GM18517 (cell line): ENCODE data around the gene PPA2.
A peak's percentile ranks its signal among the peaks of the same experiment; 100 is the strongest.

Source experiments
- ATAC-seq: cut with Tn5 transposase; IDR thresholded peaks from one replicate; pipeline ENCODE4 v1.9.1; 2021; ENCODE audit warnings: mild to moderate bottlenecking, moderate library complexity; ENCODE audit not compliant: unreplicated experiment

The PPA2 gene

DNA sequence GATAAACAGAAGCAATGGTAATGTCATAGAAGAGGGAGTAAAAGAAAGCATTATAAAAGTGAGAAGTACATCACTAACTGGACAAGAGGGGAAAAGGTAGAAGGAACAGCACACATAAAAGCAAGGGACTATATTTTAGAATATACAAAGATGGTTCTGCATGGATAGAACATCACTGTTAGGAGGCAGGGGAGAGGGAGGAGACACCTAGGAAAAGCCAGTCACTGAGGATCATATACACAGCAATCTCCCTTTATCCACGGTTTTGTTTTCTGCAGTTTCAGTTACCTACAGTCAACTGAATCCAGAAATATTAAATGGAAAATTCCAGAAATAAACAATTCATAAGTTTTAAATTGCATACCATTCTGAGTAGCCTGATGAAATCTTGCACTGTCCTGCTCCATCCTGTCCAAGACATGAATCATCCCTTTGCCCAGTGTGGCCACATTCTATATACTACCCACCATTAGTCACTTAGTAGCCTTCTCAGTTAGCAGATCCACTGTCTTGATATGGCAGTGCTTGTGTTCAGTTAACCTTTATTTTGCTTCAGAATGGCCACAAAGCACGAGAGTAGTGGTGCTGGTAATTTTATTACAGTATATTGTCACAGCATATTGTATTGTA lies 74.2 kb downstream of the PPA2 start:
- ATAC-seq = no peak

DNA sequence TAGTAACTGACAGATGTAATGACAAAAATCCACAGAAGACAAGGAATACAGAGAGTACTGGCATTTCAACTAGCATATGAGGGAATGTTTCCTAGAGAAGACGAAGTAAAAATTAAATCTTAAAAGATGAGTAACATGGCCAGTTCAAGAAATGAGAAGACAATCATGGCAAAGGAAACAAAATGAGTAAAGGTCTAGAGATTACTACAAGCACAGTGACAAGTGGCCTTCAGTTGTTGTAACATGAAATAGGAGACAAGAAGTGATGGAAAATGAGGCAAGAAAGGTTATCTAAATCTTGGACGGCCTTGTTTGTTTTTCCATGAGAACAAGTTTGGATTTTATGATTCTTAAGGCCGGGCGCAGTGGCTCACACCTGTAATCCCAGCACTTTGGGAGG lies 81.0 kb downstream of the PPA2 start:
- no peak for ATAC-seq

DNA sequence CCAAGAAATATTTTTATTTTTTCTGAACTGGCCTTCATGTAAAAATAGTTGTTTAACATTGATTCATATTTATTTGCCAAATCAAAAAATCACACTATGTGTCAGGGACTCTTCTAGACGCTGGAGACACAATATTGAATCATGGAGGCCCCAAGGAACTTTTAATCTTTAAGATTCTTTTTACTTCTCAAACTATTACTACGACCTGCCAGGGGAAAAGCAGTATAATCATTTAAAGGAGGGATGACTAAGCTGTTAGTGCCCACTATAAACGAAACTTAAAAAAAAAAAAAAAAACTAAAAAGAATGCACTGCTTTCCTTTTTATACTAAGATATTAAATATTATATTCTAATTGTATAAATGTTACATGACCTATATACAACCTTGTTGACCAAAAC lies 84.7 kb downstream of the PPA2 start:
- no peak for ATAC-seq

DNA sequence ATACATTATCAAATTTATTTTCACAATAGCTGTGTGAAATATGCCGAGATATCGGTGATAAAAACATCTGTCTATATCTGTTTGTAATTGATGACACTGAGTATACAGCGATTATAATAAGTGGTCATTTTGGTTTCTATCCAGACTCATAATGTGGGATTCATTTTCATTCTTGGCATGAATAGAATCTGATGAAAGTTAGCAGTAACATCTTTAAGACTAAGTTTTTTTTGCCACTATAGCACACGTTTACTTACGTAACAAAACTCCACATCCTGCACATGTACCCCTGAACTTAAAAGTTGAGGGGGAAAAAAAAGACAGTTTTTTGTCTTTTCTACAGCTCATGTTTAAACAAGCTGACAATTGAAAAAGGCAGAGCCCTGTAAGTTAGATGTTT lies 86.4 kb downstream of the PPA2 start:
- no peak for ATAC-seq

DNA sequence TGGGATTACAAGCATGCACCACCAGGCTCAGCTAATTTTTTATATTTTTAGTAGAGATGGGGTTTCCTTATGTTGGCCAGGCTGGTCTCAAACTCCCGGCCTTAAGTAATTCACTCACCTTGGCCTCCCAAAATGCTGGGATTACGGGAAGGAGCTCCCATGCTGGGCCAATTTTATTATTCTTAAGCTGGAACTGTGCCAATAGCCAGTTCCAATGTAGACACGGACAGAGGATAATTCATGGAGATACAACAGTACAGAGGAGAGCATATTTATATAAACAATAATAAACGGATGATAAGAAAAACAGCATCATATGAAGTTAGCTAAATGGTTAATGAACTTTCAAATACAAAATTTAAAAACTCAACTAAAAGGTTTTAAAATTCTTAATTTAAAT lies 87.8 kb downstream of the PPA2 start:
- no peak for ATAC-seq

DNA sequence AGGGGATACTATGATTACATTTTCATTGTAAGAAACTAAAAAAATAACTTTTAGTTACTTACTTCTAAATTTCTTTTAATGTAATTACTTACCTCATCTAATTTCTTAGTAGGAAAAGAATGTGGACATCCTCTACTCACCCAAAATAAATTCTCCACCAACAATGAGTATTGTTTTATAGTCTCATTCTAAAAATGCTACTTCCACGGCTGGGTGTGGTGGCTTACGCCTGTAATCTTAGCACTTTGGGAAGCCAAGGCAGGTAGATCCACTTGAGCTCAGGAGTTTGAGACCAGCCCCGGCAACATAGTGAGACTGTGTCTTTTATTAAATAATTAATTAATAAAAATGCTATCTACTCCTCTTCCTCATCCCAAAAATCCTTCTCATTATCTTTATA lies 99.8 kb downstream of the PPA2 start:
- ATAC-seq = no peak

DNA sequence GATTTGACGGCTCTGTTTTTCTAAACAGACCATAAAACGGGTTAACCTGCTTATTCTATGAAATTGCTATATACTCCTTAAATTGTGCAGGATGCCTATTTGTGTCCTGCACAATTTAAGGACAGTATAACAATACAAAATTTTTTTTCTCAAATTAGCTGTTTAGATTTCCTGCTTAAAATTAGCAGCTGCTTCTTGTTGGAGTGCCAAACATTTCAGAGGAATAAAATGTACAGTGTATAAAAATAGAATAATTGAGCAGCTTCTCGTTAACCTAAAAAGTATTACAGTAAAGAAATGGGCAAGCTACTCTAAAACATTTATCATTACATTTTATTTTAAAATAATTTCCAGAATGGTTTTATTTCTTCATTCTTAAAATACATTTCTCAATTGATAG lies 100.5 kb downstream of the PPA2 start:
- no peak for ATAC-seq

DNA sequence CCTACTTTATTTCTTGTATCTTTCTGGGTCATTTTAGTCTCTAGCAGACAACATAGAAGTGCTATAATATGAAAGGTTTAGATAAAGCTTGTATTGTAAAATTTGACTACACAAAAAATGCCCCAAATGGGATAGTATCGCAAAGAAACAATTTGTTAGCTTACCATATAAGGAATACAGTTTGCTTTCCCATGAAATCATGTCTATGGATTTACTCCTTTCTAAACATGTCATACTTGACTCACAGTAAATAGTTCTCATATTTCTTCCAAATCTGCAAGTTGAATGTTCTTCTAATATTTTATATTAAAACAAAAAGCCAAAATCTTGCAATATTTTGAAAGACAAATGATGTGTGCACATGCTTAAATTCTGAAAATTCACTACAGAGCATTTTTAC lies 103.9 kb downstream of the PPA2 start:
- no peak for ATAC-seq

DNA sequence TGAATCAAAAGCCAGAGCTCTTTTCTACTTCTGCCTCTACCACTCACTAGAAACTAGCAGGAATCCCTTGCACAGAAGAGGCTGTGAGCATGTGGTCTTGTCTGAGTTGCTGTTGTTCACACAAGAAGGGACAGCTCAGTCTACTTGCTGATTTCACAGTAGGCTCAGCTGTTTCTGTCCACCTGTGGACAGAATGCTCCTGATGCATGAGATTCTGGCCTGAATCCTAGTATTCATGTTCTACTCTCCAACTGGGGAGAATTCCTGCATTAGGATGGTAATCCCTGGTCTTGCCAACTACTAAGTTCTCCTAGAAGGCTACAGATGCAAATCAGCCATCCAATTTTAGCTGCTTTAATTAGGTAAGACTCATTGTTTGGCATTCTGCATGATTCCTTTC lies 112.8 kb downstream of the PPA2 start:
- no peak for ATAC-seq

DNA sequence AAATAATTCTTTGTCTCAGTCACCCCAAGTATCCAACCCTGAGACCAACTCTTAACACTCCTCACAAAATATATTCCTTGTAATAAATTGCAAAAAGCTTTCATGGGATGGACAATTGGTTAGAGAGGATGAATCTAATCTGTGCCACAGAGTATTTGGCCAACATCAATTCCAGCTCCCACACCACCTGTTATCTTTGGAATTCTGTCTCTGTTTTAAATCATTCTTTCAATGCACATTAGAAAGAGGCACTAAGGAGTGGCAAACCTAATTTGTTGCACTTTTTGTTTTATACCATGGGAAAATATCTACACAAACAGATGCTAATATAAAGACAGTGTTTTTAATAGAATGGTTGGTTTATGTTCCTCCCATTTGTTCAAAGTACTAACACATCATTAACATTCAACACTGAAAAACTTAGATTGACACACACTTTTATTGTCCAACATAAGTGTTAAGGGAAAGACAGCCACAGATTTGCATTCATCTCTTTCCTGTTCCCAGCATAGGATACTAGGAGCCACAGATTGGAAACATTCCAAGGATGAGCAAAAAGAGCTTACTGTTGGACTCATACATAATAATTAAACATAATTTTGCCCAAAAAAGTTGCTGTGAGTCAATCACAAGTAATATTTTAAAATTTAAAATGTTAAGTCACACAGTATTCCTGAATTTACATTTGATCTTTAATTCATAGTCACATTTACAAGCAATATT lies 116.4 kb downstream of the PPA2 start:
- no peak for ATAC-seq

DNA sequence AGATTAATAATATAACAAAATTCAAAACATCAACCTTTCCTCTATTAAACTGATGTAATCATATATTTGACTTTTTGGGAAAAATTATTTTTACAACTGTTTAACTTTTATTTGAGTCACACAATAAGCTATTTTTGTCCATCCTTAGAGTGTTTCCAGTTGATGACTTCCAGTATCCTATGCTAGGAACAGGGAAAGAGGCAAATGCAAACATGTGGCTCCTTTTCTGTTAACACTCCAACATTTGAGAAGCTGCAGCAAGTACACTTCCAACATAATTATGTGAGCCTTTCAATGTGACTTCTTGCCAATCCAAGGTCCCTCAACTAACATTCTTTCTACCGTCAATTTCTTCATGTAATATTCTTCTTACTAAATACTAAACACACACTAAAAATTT lies 117.7 kb downstream of the PPA2 start:
- no peak for ATAC-seq

DNA sequence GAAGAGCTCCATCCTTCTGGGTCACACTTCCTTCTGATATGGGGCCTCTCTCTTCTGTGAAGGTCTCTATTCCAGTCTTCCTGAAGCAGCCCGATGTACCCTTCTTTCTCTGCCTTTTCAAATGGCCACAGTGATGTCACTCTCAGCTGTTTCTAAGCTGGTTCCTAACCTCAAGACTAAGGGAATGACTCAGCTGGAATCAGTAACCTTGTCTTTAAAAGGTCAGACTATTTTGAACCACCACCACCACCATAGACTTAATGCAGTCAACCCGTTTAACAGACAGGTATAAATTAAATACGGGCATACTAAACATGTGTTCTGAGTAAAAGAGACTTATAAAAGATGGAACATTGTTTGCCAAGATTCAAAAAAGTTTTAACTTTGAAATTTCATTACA lies 121.0 kb downstream of the PPA2 start:
- ATAC-seq = peak; percentile 71

DNA sequence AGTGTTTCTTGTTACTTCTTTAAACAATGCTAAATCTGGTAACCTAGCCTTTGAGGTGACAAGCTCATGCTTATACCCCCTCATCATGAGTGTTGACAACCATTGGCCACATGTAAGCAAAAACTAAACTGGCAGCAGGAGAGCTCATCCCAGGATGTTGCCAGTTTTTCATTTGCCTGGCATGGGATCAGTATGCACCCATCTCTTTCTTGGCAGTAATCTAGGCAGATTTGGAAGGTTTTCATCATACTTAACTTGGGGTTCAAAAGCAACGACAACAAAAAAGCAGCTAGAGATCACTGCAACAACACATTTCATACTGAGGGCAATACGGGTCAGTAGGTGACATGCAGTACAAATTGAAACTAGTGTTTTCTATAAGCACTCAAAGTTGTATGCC lies 122.0 kb downstream of the PPA2 start:
- no peak for ATAC-seq

DNA sequence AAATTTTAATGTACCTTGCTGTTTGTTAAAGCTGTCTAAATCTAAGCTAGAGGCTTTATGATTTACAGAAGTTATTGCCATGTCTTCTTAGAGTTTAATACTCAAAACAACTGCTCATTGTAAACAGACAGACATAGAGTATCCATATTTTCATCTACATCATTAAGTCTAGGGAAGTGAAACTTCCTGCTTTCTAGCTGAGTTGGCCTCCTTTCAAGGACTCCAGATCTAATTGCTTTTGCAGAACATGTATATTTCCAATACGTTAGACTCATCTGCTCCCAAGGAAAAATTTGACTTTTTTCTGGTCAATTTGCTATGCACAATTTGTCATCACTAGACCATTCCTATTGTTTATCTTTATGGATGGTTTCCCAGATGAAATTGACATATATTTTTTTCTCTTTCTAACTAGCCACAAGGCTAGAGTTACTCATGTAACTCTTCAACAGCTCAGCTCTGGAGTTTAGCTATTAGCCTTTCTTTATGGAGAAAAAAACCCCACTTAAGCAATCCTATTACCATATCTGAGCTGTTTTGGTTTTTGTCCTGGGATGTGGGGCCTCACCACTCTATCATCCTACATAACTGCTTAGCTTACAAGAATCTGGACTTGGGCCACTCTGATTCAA lies 122.9 kb downstream of the PPA2 start:
- no peak for ATAC-seq

DNA sequence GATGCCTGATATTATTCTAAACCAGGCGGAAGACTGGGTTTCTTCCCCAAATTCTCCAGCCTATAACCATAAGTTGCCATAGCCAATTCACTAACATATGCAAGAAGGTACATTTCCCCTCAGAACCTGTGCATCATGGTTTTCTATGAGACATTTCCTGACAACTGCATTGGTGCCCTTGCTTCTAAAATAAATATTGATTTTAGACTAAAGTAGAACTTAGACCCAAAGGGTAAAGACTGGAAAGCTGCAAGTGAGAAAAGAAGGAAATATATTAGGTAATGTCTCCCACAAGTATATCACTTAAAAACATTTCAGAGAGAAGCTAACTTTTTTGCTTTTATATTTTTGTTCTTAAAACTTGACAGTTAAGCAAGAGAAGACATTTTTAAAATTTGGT lies 125.1 kb downstream of the PPA2 start:
- no peak for ATAC-seq

DNA sequence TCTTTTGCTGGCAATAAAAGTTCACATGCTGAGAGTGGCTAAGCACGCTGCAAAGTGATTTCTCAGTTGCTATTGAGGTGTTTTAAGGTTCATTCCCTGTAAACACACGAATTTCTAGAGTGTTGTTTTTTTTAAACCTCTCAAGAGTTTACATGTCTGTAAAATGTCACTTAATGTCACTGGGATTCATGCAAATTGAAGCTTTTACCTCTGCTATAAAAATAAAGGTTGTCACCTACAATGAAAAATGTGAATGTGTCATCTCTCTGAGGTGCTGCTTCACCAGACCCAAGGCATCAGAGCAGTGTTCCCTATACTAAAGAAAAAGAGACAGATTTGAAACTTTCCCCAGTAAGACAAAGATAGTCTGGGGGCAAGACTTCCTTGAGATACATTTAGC lies 127.0 kb downstream of the PPA2 start:
- ATAC-seq = no peak

DNA sequence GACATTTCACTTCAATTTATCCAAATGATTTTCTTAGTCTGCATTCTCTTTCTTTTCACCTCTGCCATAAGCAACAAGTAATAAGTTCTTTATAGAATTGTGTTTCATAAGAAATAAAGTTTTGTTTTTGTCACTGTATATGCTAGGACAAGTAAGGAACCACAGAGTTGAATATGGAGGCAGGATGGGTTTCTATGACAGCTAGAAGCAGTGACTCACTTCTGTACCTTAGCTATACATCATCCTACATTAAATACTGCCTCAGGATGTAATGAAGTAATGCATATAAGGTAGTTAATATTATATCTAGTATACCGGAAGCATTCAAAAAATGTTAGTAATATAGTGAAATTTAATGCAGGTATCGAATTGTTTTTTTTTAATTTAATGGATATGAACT lies 128.0 kb downstream of the PPA2 start:
- ATAC-seq = no peak

DNA sequence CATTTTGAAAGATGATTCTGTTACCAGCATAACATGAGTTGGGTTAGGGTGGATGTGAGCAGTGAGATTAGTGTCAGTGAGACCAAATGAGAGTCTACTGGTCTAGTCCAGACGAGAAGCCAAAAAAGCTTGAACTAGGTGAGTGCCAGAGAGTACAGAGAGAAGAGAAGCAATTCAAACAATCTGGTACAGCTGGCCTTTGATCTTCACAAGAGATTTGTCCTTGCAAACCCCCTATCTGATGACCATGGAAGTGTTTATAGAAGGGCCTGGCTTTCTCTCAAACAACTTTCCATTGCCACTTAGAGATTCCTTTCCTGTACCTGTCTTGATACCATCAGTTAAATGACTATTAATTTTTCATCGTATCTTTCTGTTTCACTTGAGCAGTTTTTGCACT lies 128.5 kb downstream of the PPA2 start:
- no peak for ATAC-seq

DNA sequence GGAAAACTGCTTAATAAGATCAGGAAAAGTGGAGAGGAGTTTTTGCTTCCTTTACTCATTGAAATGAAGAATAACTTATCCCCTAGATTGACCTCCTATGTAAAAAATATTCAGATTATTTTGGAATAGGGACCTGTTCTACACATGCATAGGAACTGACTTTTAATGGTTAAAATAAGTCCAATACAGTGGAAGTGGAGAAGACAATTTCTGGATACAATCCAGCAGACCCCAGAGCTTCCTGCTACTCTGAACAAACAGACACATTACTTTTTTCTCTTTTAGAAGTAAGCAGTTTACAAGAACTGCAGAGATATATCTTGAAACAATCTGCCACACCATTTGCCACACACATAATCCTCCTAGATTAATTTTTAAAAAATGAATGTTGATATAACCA lies 129.7 kb downstream of the PPA2 start:
- no peak for ATAC-seq

DNA sequence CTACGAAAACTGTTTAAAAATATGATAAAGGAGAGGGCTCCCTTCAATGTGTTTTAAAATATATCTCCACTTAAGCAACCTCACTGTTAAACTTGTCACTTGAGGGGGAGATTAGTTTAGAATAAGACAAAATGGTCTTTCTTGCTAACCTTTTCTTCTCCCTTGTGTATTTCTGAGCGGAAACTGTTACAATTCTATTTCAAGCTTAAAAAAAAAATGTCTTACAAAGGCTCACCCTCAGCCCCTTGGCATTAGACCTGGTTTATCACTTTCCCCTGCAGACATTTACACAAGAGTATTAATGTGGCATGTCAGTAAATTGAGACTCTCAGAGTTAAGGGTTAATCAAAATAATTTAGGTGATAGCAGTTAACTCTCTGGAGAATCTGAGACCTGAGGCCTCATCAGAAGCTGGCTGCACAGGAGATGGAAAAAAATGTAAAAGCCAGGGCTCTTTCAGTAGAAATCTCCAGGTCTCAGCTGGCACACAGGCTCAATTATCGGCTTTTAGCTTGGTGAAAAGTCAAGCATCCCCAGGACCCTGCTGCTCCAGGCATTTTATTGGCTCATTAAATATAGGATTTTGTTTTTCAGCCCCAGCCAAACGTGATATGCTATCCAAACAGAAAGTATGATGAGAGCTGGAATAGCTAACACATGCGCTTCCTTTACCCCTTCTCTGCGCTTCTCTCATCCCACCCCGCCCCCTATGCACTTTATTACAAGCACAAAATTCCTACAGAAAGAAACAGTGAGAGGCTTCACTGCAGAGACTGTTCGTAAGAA lies 130.5 kb downstream of the PPA2 start:
- ATAC-seq = no peak

DNA sequence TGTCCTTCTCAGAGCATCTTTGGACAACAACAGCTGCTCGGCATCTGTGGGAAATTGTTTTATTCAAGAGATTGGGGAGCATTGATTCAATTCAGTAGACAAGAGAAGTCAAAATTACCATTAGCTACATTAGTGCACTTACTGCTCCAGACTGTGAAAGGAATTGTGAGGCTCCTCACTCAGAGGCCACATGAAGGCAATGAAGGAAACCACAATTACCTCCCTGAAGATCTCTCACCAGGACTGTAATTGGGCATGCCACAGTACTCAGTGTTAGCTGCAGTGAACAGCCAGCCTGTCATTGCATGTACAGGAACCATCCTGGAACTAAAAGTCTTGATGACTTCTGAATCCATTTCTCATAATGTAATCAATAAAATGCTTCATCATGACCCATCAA lies 144.8 kb downstream of the PPA2 start:
- no peak for ATAC-seq

DNA sequence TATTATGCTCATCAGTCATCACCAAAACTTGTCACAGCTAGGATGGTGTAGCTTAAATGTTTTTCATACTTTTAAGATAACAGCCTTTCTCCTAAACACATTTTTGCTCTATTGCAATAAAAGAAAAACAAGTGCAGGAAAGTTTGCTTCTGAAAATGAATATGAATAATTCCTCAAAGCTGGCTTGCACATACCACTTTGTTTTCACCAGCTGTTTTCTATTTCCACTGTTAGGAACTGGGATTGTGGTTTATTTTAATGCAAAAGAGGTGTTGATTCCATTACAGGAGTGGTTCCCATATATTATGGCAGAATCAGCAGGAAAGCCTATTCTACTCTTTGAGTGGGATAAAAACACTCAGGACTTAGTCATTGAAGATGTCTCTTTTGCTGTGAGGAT lies 145.9 kb downstream of the PPA2 start:
- no peak for ATAC-seq
